ENCODE results near the gene FAM186B. TPM values are rescaled to one million over a fixed set of nuclear protein-coding genes. Genes with fewer than 3 reads are reported as not detected.

The FAM186B gene
- total and polyA plus RNA-seq, 5 donors from 2014 or later = 0.14 TPM; not detected in 4

- DNase-seq = peak in 1 of 3 donors; percentile 26
Measured at GRCh38 chr12:49568442-49569162, 36.8 kb downstream of the FAM186B start.

GRCh38 chr12:49567611-49568441 is 37.6 kb downstream of the FAM186B start, which contains the start of gene MCRS1:
Gene MCRS1 (minus strand): TSS chr12:49568142. CDS start chr12:49566731, 1,411 bp downstream.
- Mint-ChIP-seq H3K4me3 (peak within 1 kb of the TSS; percentile 97 to 100 (median 98)), H3K27me3 (no peaks in the 10 kb centered on the region), H3K4me1 (peaks cover 11 to 72% (median 39%) of the 10 kb centered on the region in 4 donors), H3K9me3 (no peaks in the 10 kb centered on the region), H3K36me3 (peaks cover 14% of the 10 kb centered on the region), H3K27ac (peak within 1 kb of the TSS; percentile 97 to 99 (median 99))
- Histone ChIP-seq H3K9me3 (ENCODE audit: control insufficient read depth in 2 of 2, low read length in 2 of 2) (no peaks in the 10 kb centered on the region), H3K27ac (ENCODE audit: insufficient read depth, low read length, poor library complexity, severe bottlenecking) (peak within 1 kb of the TSS; percentile 93), H3K36me3 (ENCODE audit: control insufficient read depth, insufficient read depth, low read length) (peaks cover 17% of the 10 kb centered on the region), H3K4me3 (ENCODE audit: low read depth, low read length) (peak within 1 kb of the TSS; percentile 96), H3K27me3 (ENCODE audit: control insufficient read depth, insufficient read depth, low read length) (no peaks in the 10 kb centered on the region), H3K4me1 (ENCODE audit: control insufficient read depth, insufficient read depth, low read length, poor library complexity, severe bottlenecking) (peaks cover 60% of the 10 kb centered on the region)
- ATAC-seq (ENCODE audit: low read depth in 2 of 2) (peak; percentile 86 to 87), DNase-seq (peak; percentile 86 to 96 (median 93))

More at GRCh38 chr12:49568442-49569162, 36.8 kb downstream of the FAM186B start:
- Histone ChIP-seq H3K27ac (ENCODE audit: insufficient read depth, low read length, poor library complexity, severe bottlenecking) (peak overlapping the region; percentile 93), H3K36me3 (ENCODE audit: control insufficient read depth, insufficient read depth, low read length) (peaks cover 10% of the 10 kb centered on the region), H3K4me1 (ENCODE audit: control insufficient read depth, insufficient read depth, low read length, poor library complexity, severe bottlenecking) (peaks cover 60% of the 10 kb centered on the region), H3K4me3 (ENCODE audit: low read depth, low read length) (peak overlapping the region; percentile 96), H3K27me3 (ENCODE audit: control insufficient read depth, insufficient read depth, low read length) (no peaks in the 10 kb centered on the region), H3K9me3 (ENCODE audit: control insufficient read depth in 2 of 2, low read length in 2 of 2) (no peaks in the 10 kb centered on the region)
- Mint-ChIP-seq H3K4me3 (peak overlapping the region; percentile 97 to 100 (median 98)), H3K9me3 (no peaks in the 10 kb centered on the region), H3K4me1 (peaks cover 11 to 71% (median 39%) of the 10 kb centered on the region in 4 donors), H3K27ac (peak overlapping the region; percentile 58 to 99 (median 99)), H3K36me3 (peaks cover 13% of the 10 kb centered on the region), H3K27me3 (no peaks in the 10 kb centered on the region)
- ATAC-seq (ENCODE audit: low read depth in 2 of 2) = peak; percentile 10 to 17

- peak overlapping the region; percentile 93 for H3K27ac ChIP-seq (ENCODE audit: insufficient read depth, low read length, poor library complexity, severe bottlenecking)
- peak overlapping the region; percentile 97 to 100 (median 98) for H3K4me3 Mint-ChIP-seq
- no peaks in the 10 kb centered on the region for H3K27me3 Mint-ChIP-seq
- peaks cover 20% of the 10 kb centered on the region for H3K36me3 Mint-ChIP-seq
- DNase-seq = no peak
- no peaks in the 10 kb centered on the region for H3K27me3 ChIP-seq (ENCODE audit: control insufficient read depth, insufficient read depth, low read length)
- H3K27ac Mint-ChIP-seq = peak overlapping the region; percentile 97 to 99 (median 99)
- peaks cover 60% of the 10 kb centered on the region for H3K4me1 ChIP-seq (ENCODE audit: control insufficient read depth, insufficient read depth, low read length, poor library complexity, severe bottlenecking)
- no peaks in the 10 kb centered on the region for H3K9me3 ChIP-seq (ENCODE audit: control insufficient read depth in 2 of 2, low read length in 2 of 2)
- H3K4me3 ChIP-seq (ENCODE audit: low read depth, low read length) = peak overlapping the region; percentile 96
- H3K9me3 Mint-ChIP-seq = no peaks in the 10 kb centered on the region
- peak; percentile 3 to 7 for ATAC-seq (ENCODE audit: low read depth in 2 of 2)
- H3K36me3 ChIP-seq (ENCODE audit: control insufficient read depth, insufficient read depth, low read length) = peaks cover 23% of the 10 kb centered on the region
- peaks cover 11 to 73% (median 40%) of the 10 kb centered on the region in 4 donors for H3K4me1 Mint-ChIP-seq
Measured at GRCh38 chr12:49567302-49567610, 38.2 kb downstream of the FAM186B start.

GRCh38 chr12:49566361-49566760 is 39.1 kb downstream of the FAM186B start:
- Histone ChIP-seq H3K4me3 (ENCODE audit: low read depth, low read length) (peak overlapping the region; percentile 96), H3K36me3 (ENCODE audit: control insufficient read depth, insufficient read depth, low read length) (peaks cover 32% of the 10 kb centered on the region), H3K27me3 (ENCODE audit: control insufficient read depth, insufficient read depth, low read length) (no peaks in the 10 kb centered on the region), H3K4me1 (ENCODE audit: control insufficient read depth, insufficient read depth, low read length, poor library complexity, severe bottlenecking) (peaks cover 59% of the 10 kb centered on the region), H3K9me3 (ENCODE audit: control insufficient read depth in 2 of 2, low read length in 2 of 2) (no peaks in the 10 kb centered on the region), H3K27ac (ENCODE audit: insufficient read depth, low read length, poor library complexity, severe bottlenecking) (no peak overlapping the region)
- Mint-ChIP-seq H3K9me3 (no peaks in the 10 kb centered on the region), H3K36me3 (peaks cover 20% of the 10 kb centered on the region), H3K4me3 (peak overlapping the region in 2 of 4 donors; percentile 21 to 99), H3K27ac (no peak overlapping the region), H3K4me1 (peaks cover 11 to 70% (median 39%) of the 10 kb centered on the region in 4 donors), H3K27me3 (no peaks in the 10 kb centered on the region)
- ATAC-seq (ENCODE audit: low read depth in 2 of 2) (no peak), DNase-seq (no peak)

DNA sequence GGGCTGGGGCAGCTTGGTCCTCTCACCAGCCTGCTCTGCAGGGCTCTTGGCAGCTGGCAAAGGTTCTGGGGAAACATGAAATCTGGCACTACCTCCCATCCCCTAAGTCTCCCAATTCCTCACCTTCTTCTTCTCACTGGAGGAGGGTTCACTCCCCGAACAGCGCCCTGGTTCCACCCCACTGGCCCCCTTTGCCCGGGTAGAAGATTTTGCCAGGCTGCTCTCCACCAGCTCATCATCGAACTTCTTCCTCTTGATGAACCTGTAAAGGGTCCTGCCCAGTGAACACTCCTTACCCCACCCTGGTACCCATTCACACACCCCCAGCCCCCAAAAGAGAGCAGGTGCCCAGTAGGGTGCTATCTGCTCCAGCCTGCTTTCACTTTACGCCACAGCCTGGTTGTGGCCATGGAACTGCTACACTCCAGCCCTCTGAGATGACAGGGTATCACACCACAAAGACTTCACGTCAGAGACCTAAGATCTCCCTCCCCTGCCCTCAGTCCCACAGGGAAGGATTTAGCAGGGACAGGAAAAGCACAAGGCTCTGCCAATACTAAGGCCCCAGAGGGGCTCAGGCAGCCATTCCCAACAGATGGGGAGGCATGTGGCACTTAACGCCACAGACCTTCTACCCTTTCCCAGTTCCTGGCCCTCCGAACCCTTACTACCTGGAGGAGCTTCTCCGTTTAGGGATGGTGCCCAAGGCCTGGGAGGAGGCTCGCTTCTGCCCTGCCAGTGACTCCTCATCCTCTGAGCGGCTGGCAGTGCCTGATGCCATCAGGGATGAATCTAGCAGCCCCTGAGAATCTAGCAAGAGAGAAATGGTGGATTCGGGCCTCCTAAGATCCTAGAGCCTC is 39.8 kb downstream of the FAM186B start:
- no peaks in the 10 kb centered on the region for H3K27me3 Mint-ChIP-seq
- Histone ChIP-seq H3K9me3 (ENCODE audit: control insufficient read depth in 2 of 2, low read length in 2 of 2) (no peaks in the 10 kb centered on the region), H3K27ac (ENCODE audit: insufficient read depth, low read length, poor library complexity, severe bottlenecking) (no peak overlapping the region), H3K36me3 (ENCODE audit: control insufficient read depth, insufficient read depth, low read length) (peaks cover 39% of the 10 kb centered on the region), H3K4me3 (ENCODE audit: low read depth, low read length) (no peak overlapping the region), H3K4me1 (ENCODE audit: control insufficient read depth, insufficient read depth, low read length, poor library complexity, severe bottlenecking) (peaks cover 53% of the 10 kb centered on the region), H3K27me3 (ENCODE audit: control insufficient read depth, insufficient read depth, low read length) (no peaks in the 10 kb centered on the region)
- peak overlapping the region; percentile 38 to 78 (median 55) for H3K4me3 Mint-ChIP-seq
- peaks cover 24% of the 10 kb centered on the region for H3K36me3 Mint-ChIP-seq
- ATAC-seq (ENCODE audit: low read depth in 2 of 2) = no peak
- no peaks in the 10 kb centered on the region for H3K9me3 Mint-ChIP-seq
- H3K4me1 Mint-ChIP-seq = peaks cover 12 to 65% (median 37%) of the 10 kb centered on the region in 4 donors
- H3K27ac Mint-ChIP-seq = peak overlapping the region in 2 of 3 donors; percentile 17 to 48
- DNase-seq = no peak

DNA sequence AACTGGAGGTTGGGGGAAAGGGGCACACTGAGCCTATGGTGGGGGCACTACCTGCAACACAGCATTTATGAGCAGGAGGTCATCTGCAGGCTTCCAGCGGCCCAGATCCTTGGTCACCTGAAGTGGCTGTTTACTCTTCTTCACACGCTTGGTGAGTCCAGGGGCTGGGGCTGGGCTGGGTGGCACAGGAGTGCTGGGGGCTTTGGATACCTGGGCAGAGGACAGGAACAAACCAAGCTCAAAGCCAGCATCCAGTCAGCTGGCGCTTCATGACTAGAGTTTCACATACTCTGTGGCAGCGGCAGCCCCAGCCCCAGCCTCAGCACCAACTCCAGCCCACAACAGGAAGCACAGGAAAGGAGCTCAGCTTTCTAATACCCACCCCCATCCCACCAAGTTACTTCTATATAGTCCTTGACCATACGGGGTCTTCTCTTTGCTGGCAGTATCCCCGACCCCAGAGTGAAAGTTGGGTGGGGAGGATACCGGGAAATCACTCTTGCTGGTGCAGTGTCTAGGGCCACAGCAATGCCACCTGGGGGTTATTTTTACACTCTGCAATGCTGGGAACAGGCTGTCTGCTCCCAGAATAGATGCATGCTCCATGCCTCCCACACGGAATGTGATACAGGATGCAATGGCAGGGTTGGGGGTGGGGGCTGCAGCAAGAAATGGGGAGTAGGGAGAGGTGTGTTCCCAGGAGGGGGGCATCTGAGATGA is 40.6 kb downstream of the FAM186B start:
- no peaks in the 10 kb centered on the region for H3K27me3 ChIP-seq (ENCODE audit: control insufficient read depth, insufficient read depth, low read length)
- H3K9me3 Mint-ChIP-seq = no peaks in the 10 kb centered on the region
- peaks cover 25% of the 10 kb centered on the region for H3K36me3 Mint-ChIP-seq
- H3K9me3 ChIP-seq (ENCODE audit: control insufficient read depth in 2 of 2, low read length in 2 of 2) = no peaks in the 10 kb centered on the region
- H3K27ac Mint-ChIP-seq = peak overlapping the region in 1 of 3 donors; percentile 48
- peaks cover 12 to 58% (median 33%) of the 10 kb centered on the region in 4 donors for H3K4me1 Mint-ChIP-seq
- no peak for ATAC-seq (ENCODE audit: low read depth in 2 of 2)
- H3K4me3 Mint-ChIP-seq = peak overlapping the region in 3 of 4 donors; percentile 49 to 71 (median 68)
- H3K27me3 Mint-ChIP-seq = no peaks in the 10 kb centered on the region
- H3K27ac ChIP-seq (ENCODE audit: insufficient read depth, low read length, poor library complexity, severe bottlenecking) = no peak overlapping the region
- peaks cover 47% of the 10 kb centered on the region for H3K36me3 ChIP-seq (ENCODE audit: control insufficient read depth, insufficient read depth, low read length)
- peak in 1 of 3 donors; percentile 31 for DNase-seq
- H3K4me3 ChIP-seq (ENCODE audit: low read depth, low read length) = no peak overlapping the region
- peaks cover 51% of the 10 kb centered on the region for H3K4me1 ChIP-seq (ENCODE audit: control insufficient read depth, insufficient read depth, low read length, poor library complexity, severe bottlenecking)

Data from CD4-positive, CD25-positive, alpha-beta regulatory T cell (primary cell).